Neural progenitor cell (in vitro differentiated cells): Measurements from ENCODE around the gene SLC16A13. TPM values are rescaled to one million over a fixed set of nuclear protein-coding genes. Genes with fewer than 3 reads are reported as not detected.
A peak's percentile ranks its signal among the peaks of the same experiment; 100 is the strongest.
"Not testable (repeated sequence)": the region's sequence is repeated elsewhere in the genome, so short reads cannot be mapped to it uniquely, and the experiment has no call there.

Source experiments
- DNase-seq: peaks from one replicate; pipeline ENCODE4 v3.0.0-alpha.2; 2016; ENCODE audit warnings: low spot score
- H2AFZ ChIP-seq: fragments of 200-600 bp; sonication (generic); replicated peaks from 2 replicates; pipeline ENCODE4 v1.6.1; 2016; ENCODE audit warnings: antibody characterized with exemption
- H3F3A ChIP-seq: fragments of 200-600 bp; sonication (generic); 2 replicates; pipeline ENCODE4 v1.6.1; 2016; ENCODE audit warnings: antibody characterized with exemption, low read depth
- H3K27ac ChIP-seq: fragments of 200-600 bp; sonication (generic); 2 replicates; pipeline ENCODE4 v1.5.1; 2016; ENCODE audit warnings: mild to moderate bottlenecking
- H3K27me3 ChIP-seq: fragments of 200-600 bp; sonication (generic); 2 replicates; pipeline ENCODE4 v1.6.1; 2016; ENCODE audit warnings: mild to moderate bottlenecking, moderate library complexity
- H3K36me3 ChIP-seq: fragments of 200-600 bp; sonication (generic); 2 replicates; pipeline ENCODE4 v1.5.1; 2016
- H3K4me1 ChIP-seq: fragments of 200-600 bp; sonication (generic); 2 replicates; pipeline ENCODE4 v1.6.1; 2016; ENCODE audit warnings: mixed run types
- H3K4me2 ChIP-seq: fragments of 200-600 bp; sonication (generic); 2 replicates; pipeline ENCODE4 v1.6.1; 2016
- H3K4me3 ChIP-seq: fragments of 200-600 bp; sonication (generic); 2 replicates; pipeline ENCODE4 v1.5.1; 2016
- H3K79me2 ChIP-seq: fragments of 200-600 bp; sonication (generic); 2 replicates; pipeline ENCODE4 v1.6.1; 2016; ENCODE audit warnings: low read depth
- H3K9ac ChIP-seq: fragments of 200-600 bp; sonication (generic); 2 replicates; pipeline ENCODE4 v1.6.1; 2016
- H3K9me3 ChIP-seq: fragments of 200-600 bp; sonication (generic); 2 replicates; pipeline ENCODE4 v1.5.1; 2016; ENCODE audit warnings: low read depth
- H4K20me1 ChIP-seq: fragments of 200-600 bp; sonication (generic); 2 replicates; pipeline ENCODE4 v1.6.1; 2016; ENCODE audit warnings: low read depth
- H3K27ac Mint-ChIP-seq: 3 replicates; pipeline ENCODE4 v1.8.0; 2021; ENCODE audit warnings: mixed read lengths
- H3K27me3 Mint-ChIP-seq: 2 replicates; pipeline ENCODE4 v1.8.0; 2022; ENCODE audit warnings: low read depth, mild to moderate bottlenecking, inconsistent platforms, moderate library complexity, mixed read lengths; ENCODE audit not compliant: insufficient read depth
- H3K36me3 Mint-ChIP-seq: 3 replicates; pipeline ENCODE4 v1.8.0; 2021; ENCODE audit warnings: mixed read lengths
- H3K4me1 Mint-ChIP-seq: 3 replicates; pipeline ENCODE4 v1.8.0; 2021; ENCODE audit warnings: mixed read lengths
- H3K4me3 Mint-ChIP-seq: 3 replicates; pipeline ENCODE4 v1.8.0; 2021; ENCODE audit warnings: mild to moderate bottlenecking, moderate library complexity, mixed read lengths
- H3K9me3 Mint-ChIP-seq: 3 replicates; pipeline ENCODE4 v1.8.0; 2020; ENCODE audit warnings: mixed read lengths
- CTCF ChIP-seq: fragments of 200-600 bp; sonication (generic); IDR thresholded peaks from 2 replicates; pipeline ENCODE4 v1.5.1; 2017; ENCODE audit warnings: antibody characterized with exemption, mild to moderate bottlenecking
- EZH2 ChIP-seq: fragments of 200-600 bp; sonication (generic); IDR thresholded peaks from 2 replicates; pipeline ENCODE4 v1.6.1; 2017; ENCODE audit warnings: antibody characterized with exemption, mild to moderate bottlenecking, moderate library complexity
- EZH2phosphoT487 ChIP-seq: fragments of 200-600 bp; sonication (generic); IDR thresholded peaks from 2 replicates; pipeline ENCODE4 v1.6.1; 2017; ENCODE audit warnings: antibody characterized with exemption
- total RNA-seq: library from RNA; depleted of rRNA; stranded (reverse); fragments of >200 nt; gene quantifications from 2 replicates; pipeline ENCODE4 v1.2.3, GENCODE V29; 2015; ENCODE audit warnings: low replicate concordance

Gene SLC16A13
- total RNA-seq: 1.4 TPM in 1 of 2 replicates, not detected in the other

- Histone ChIP-seq H3F3A (no peaks in the 10 kb centered on the region), H3K27ac (no peak within 1 kb of the TSS), H3K36me3 (no peaks in the 10 kb centered on the region), H3K4me3 (peak within 1 kb of the TSS; percentile 84), H4K20me1 (peaks cover 19% of the 10 kb centered on the region), H3K4me2 (peak within 1 kb of the TSS; percentile 88), H3K27me3 (peaks cover 23% of the 10 kb centered on the region), H3K4me1 (no peaks in the 10 kb centered on the region), H3K9ac (peak within 1 kb of the TSS; percentile 4), H3K9me3 (no peaks in the 10 kb centered on the region), H3K79me2 (no peaks in the 10 kb centered on the region), H2AFZ (peak within 1 kb of the TSS; percentile 94)
- Mint-ChIP-seq H3K27ac (peak within 1 kb of the TSS; percentile 89), H3K27me3 (peaks cover 12% of the 10 kb centered on the region), H3K9me3 (no peaks in the 10 kb centered on the region), H3K36me3 (no peaks in the 10 kb centered on the region), H3K4me1 (peaks cover 31% of the 10 kb centered on the region), H3K4me3 (peak within 1 kb of the TSS; percentile 98)
- TF ChIP-seq CTCF (no peak), EZH2 (no peak), EZH2phosphoT487 (no peak)
- peak; percentile 98 for DNase-seq
Measured at GRCh38 chr17:7035591-7036368, at the start of gene SLC16A13. SLC16A13 (plus strand) TSS chr17:7036015; CDS start chr17:7036383, 368 bp downstream.

DNA sequence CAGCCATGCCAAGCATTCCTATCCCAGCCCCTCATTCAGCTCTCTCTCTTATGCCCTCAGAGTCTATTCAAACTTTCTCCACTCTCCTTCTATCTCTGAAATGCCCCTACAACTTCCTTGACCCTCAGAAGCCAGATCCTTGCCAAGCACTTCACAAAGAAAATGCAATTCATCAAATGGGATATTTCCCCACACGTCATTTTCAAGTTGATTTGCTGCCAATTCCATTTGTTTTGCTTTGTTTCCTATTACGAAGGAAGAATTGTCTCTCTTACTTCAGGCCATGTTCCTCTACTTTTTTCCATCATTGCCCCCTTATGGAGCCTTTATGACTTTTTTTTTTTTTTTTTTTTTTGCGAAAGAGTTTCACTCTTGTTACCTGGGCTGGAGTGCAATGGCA lies 49.1 kb upstream of the SLC16A13 start:
- Histone ChIP-seq H3K4me2 (no peak overlapping the region), H3K36me3 (no peaks in the 10 kb centered on the region), H3K27me3 (no peaks in the 10 kb centered on the region), H4K20me1 (no peaks in the 10 kb centered on the region), H3K4me3 (no peak overlapping the region), H3F3A (no peaks in the 10 kb centered on the region), H3K9me3 (no peaks in the 10 kb centered on the region), H3K79me2 (no peaks in the 10 kb centered on the region), H3K27ac (no peak overlapping the region), H3K4me1 (no peaks in the 10 kb centered on the region), H2AFZ (no peak overlapping the region), H3K9ac (no peak overlapping the region)
- H3K36me3 Mint-ChIP-seq: no peaks in the 10 kb centered on the region
- no peak overlapping the region for H3K4me3 Mint-ChIP-seq
- no peak overlapping the region for H3K27ac Mint-ChIP-seq
- H3K4me1 Mint-ChIP-seq: no peaks in the 10 kb centered on the region
- no peaks in the 10 kb centered on the region for H3K9me3 Mint-ChIP-seq
- TF ChIP-seq CTCF: no peak
- TF ChIP-seq EZH2: no peak
- no peak for TF ChIP-seq EZH2phosphoT487
- no peak for DNase-seq
- H3K27me3 Mint-ChIP-seq: peaks cover 2% of the 10 kb centered on the region

- Histone ChIP-seq H3K4me3 (no peak overlapping the region), H3F3A (no peaks in the 10 kb centered on the region), H4K20me1 (no peaks in the 10 kb centered on the region), H3K4me1 (no peaks in the 10 kb centered on the region), H3K4me2 (no peak overlapping the region), H3K36me3 (no peaks in the 10 kb centered on the region), H3K79me2 (no peaks in the 10 kb centered on the region), H3K27me3 (peaks cover 14% of the 10 kb centered on the region), H3K27ac (no peak overlapping the region), H3K9me3 (no peaks in the 10 kb centered on the region), H2AFZ (no peak overlapping the region), H3K9ac (no peak overlapping the region)
- Mint-ChIP-seq H3K4me3 (no peak overlapping the region), H3K4me1 (no peaks in the 10 kb centered on the region), H3K9me3 (peaks cover 3% of the 10 kb centered on the region), H3K36me3 (no peaks in the 10 kb centered on the region), H3K27me3 (peaks cover 7% of the 10 kb centered on the region), H3K27ac (no peak overlapping the region)
- TF ChIP-seq EZH2 (no peak), CTCF (no peak), EZH2phosphoT487 (no peak)
- no peak for DNase-seq
Measured at GRCh38 chr17:6989779-6990178, 46.0 kb upstream of the SLC16A13 start.

DNA sequence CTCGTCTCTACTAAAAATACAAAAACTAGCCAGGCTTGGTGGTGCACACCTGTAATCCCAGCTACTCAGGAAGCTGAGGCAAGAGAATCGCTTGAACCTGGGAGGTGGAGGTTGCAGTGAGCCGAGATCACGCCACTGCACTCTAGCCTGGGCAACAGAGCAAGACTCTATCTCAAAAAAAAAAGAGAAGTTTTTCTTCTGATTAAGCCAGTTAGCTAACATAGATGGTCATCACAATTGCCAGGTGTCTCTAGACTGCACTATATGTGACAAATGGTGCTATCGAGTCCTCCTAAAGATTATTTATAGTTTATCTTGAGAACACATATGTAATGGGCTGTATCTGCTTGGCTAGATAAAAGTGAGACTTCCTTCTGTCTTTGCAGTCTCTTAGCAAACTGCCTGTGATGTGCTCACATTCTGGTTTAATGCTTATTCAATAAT lies 42.2 kb upstream of the SLC16A13 start:
- not testable (repeated sequence) for H3K36me3 Mint-ChIP-seq, H3K4me2 ChIP-seq, H3K27ac Mint-ChIP-seq, H3K9me3 Mint-ChIP-seq, H3K9ac ChIP-seq, H3K4me3 ChIP-seq, H3K79me2 ChIP-seq, H3K4me1 Mint-ChIP-seq, H4K20me1 ChIP-seq, H3K9me3 ChIP-seq, H3F3A ChIP-seq, H2AFZ ChIP-seq, H3K4me3 Mint-ChIP-seq, H3K36me3 ChIP-seq, H3K27ac ChIP-seq, DNase-seq
- Histone ChIP-seq H3K27me3 (peaks cover 39% of the 10 kb centered on the region), H3K4me1 (peaks cover 11% of the 10 kb centered on the region)
- H3K27me3 Mint-ChIP-seq: peaks cover 13% of the 10 kb centered on the region
